ENCODE measurements around the gene BDKRB2.

BDKRB2 gene

GRCh38 chr14:96215452-96216244 is 11.0 kb downstream of the BDKRB2 start:
- H3K4me1 ChIP-seq (ENCODE audit: insufficient read depth, low read length), result no peaks in the 10 kb centered on the region
- H3K9ac ChIP-seq (ENCODE audit: low read depth, low read length), result no peak overlapping the region
- H3K27ac ChIP-seq (ENCODE audit: low read depth, low read length), result no peak overlapping the region
- no peak overlapping the region for H3K4me3 ChIP-seq (ENCODE audit: low read length)
- 91% methylated on average over 7 of the region's 7 CpGs for whole genome bisulfite sequencing
- H3K9me3 ChIP-seq (ENCODE audit: insufficient read depth, low read depth, low read length), result no peaks in the 10 kb centered on the region
- no peaks in the 10 kb centered on the region for H3K27me3 ChIP-seq (ENCODE audit: insufficient read depth, low read length)
- no peaks in the 10 kb centered on the region for H3K36me3 ChIP-seq (ENCODE audit: insufficient read depth, low read length)

GRCh38 chr14:96216627-96217026 is 12.0 kb downstream of the BDKRB2 start:
- no peak overlapping the region for H3K4me3 ChIP-seq (ENCODE audit: low read length)
- 83% methylated on average over 1 of the region's 1 CpG for whole genome bisulfite sequencing

GRCh38 chr14:96217376-96217913 is 12.8 kb downstream of the BDKRB2 start:
- Histone ChIP-seq H3K9me3 (ENCODE audit: insufficient read depth, low read depth, low read length) (no peaks in the 10 kb centered on the region), H3K27me3 (ENCODE audit: insufficient read depth, low read length) (no peaks in the 10 kb centered on the region), H3K27ac (ENCODE audit: low read depth, low read length) (no peak overlapping the region), H3K9ac (ENCODE audit: low read depth, low read length) (no peak overlapping the region), H3K4me3 (ENCODE audit: low read length) (no peak overlapping the region), H3K4me1 (ENCODE audit: insufficient read depth, low read length) (no peaks in the 10 kb centered on the region), H3K36me3 (ENCODE audit: insufficient read depth, low read length) (no peaks in the 10 kb centered on the region)
- WGBS, result 88% methylated on average over 8 of the region's 8 CpGs

More at GRCh38 chr14:96216627-96217026, 12.0 kb downstream of the BDKRB2 start:
- Histone ChIP-seq H3K4me1 (ENCODE audit: insufficient read depth, low read length) (no peaks in the 10 kb centered on the region), H3K9ac (ENCODE audit: low read depth, low read length) (no peak overlapping the region), H3K27ac (ENCODE audit: low read depth, low read length) (no peak overlapping the region), H3K27me3 (ENCODE audit: insufficient read depth, low read length) (no peaks in the 10 kb centered on the region), H3K9me3 (ENCODE audit: insufficient read depth, low read depth, low read length) (no peaks in the 10 kb centered on the region), H3K36me3 (ENCODE audit: insufficient read depth, low read length) (no peaks in the 10 kb centered on the region)

GRCh38 chr14:96221109-96221650 is 16.5 kb downstream of the BDKRB2 start:
- no peak overlapping the region for H3K9ac ChIP-seq (ENCODE audit: low read depth, low read length)
- H3K9me3 ChIP-seq (ENCODE audit: insufficient read depth, low read depth, low read length), result no peaks in the 10 kb centered on the region
- no peaks in the 10 kb centered on the region for H3K27me3 ChIP-seq (ENCODE audit: insufficient read depth, low read length)
- no peak overlapping the region for H3K27ac ChIP-seq (ENCODE audit: low read depth, low read length)
- no peaks in the 10 kb centered on the region for H3K4me1 ChIP-seq (ENCODE audit: insufficient read depth, low read length)
- 94% methylated on average over 7 of the region's 7 CpGs for WGBS
- no peaks in the 10 kb centered on the region for H3K36me3 ChIP-seq (ENCODE audit: insufficient read depth, low read length)
- H3K4me3 ChIP-seq (ENCODE audit: low read length), result no peak overlapping the region

GRCh38 chr14:96221841-96222240 is 17.2 kb downstream of the BDKRB2 start:
- H3K27ac ChIP-seq (ENCODE audit: low read depth, low read length), result no peak overlapping the region
- WGBS, result 95% methylated on average over 8 of the region's 8 CpGs
- no peaks in the 10 kb centered on the region for H3K36me3 ChIP-seq (ENCODE audit: insufficient read depth, low read length)
- no peak overlapping the region for H3K9ac ChIP-seq (ENCODE audit: low read depth, low read length)
- H3K4me3 ChIP-seq (ENCODE audit: low read length), result no peak overlapping the region
- H3K27me3 ChIP-seq (ENCODE audit: insufficient read depth, low read length), result no peaks in the 10 kb centered on the region
- H3K9me3 ChIP-seq (ENCODE audit: insufficient read depth, low read depth, low read length), result no peaks in the 10 kb centered on the region
- H3K4me1 ChIP-seq (ENCODE audit: insufficient read depth, low read length), result no peaks in the 10 kb centered on the region

GRCh38 chr14:96224480-96225096 is 19.9 kb downstream of the BDKRB2 start:
- WGBS, result 90% methylated on average over 8 of the region's 8 CpGs
- H3K9ac ChIP-seq (ENCODE audit: low read depth, low read length), result no peak overlapping the region
- no peaks in the 10 kb centered on the region for H3K4me1 ChIP-seq (ENCODE audit: insufficient read depth, low read length)
- H3K36me3 ChIP-seq (ENCODE audit: insufficient read depth, low read length), result no peaks in the 10 kb centered on the region
- no peaks in the 10 kb centered on the region for H3K9me3 ChIP-seq (ENCODE audit: insufficient read depth, low read depth, low read length)
- H3K27ac ChIP-seq (ENCODE audit: low read depth, low read length), result no peak overlapping the region
- H3K27me3 ChIP-seq (ENCODE audit: insufficient read depth, low read length), result no peaks in the 10 kb centered on the region
- H3K4me3 ChIP-seq (ENCODE audit: low read length), result no peak overlapping the region

GRCh38 chr14:96225213-96225612 is 20.6 kb downstream of the BDKRB2 start:
- 90% methylated on average over 5 of the region's 5 CpGs for WGBS
- H3K27me3 ChIP-seq (ENCODE audit: insufficient read depth, low read length), result no peaks in the 10 kb centered on the region
- H3K4me1 ChIP-seq (ENCODE audit: insufficient read depth, low read length), result no peaks in the 10 kb centered on the region
- H3K36me3 ChIP-seq (ENCODE audit: insufficient read depth, low read length), result no peaks in the 10 kb centered on the region
- no peaks in the 10 kb centered on the region for H3K9me3 ChIP-seq (ENCODE audit: insufficient read depth, low read depth, low read length)
- H3K4me3 ChIP-seq (ENCODE audit: low read length), result no peak overlapping the region
- no peak overlapping the region for H3K27ac ChIP-seq (ENCODE audit: low read depth, low read length)
- no peak overlapping the region for H3K9ac ChIP-seq (ENCODE audit: low read depth, low read length)

- no peaks in the 10 kb centered on the region for H3K36me3 ChIP-seq (ENCODE audit: insufficient read depth, low read length)
- 49% methylated on average over 5 of the region's 5 CpGs for WGBS
- H3K27me3 ChIP-seq (ENCODE audit: insufficient read depth, low read length), result no peaks in the 10 kb centered on the region
- no peak overlapping the region for H3K9ac ChIP-seq (ENCODE audit: low read depth, low read length)
- no peak overlapping the region for H3K27ac ChIP-seq (ENCODE audit: low read depth, low read length)
- H3K4me1 ChIP-seq (ENCODE audit: insufficient read depth, low read length), result no peaks in the 10 kb centered on the region
- H3K9me3 ChIP-seq (ENCODE audit: insufficient read depth, low read depth, low read length), result no peaks in the 10 kb centered on the region
- no peak overlapping the region for H3K4me3 ChIP-seq (ENCODE audit: low read length)
These were observed 21.1 kb downstream of the BDKRB2 start for GRCh38 chr14:96225745-96226151.

GRCh38 chr14:96227428-96227827 is 22.8 kb downstream of the BDKRB2 start:
- 83% methylated on average over 7 of the region's 7 CpGs for WGBS
- no peak overlapping the region for H3K27ac ChIP-seq (ENCODE audit: low read depth, low read length)
- H3K9me3 ChIP-seq (ENCODE audit: insufficient read depth, low read depth, low read length), result no peaks in the 10 kb centered on the region
- no peak overlapping the region for H3K4me3 ChIP-seq (ENCODE audit: low read length)
- H3K9ac ChIP-seq (ENCODE audit: low read depth, low read length), result no peak overlapping the region
- no peaks in the 10 kb centered on the region for H3K27me3 ChIP-seq (ENCODE audit: insufficient read depth, low read length)
- no peaks in the 10 kb centered on the region for H3K36me3 ChIP-seq (ENCODE audit: insufficient read depth, low read length)
- no peaks in the 10 kb centered on the region for H3K4me1 ChIP-seq (ENCODE audit: insufficient read depth, low read length)

- Histone ChIP-seq H3K27ac (ENCODE audit: low read depth, low read length) (no peak overlapping the region), H3K36me3 (ENCODE audit: insufficient read depth, low read length) (no peaks in the 10 kb centered on the region), H3K9me3 (ENCODE audit: insufficient read depth, low read depth, low read length) (no peaks in the 10 kb centered on the region), H3K9ac (ENCODE audit: low read depth, low read length) (no peak overlapping the region), H3K4me1 (ENCODE audit: insufficient read depth, low read length) (no peaks in the 10 kb centered on the region), H3K27me3 (ENCODE audit: insufficient read depth, low read length) (no peaks in the 10 kb centered on the region), H3K4me3 (ENCODE audit: low read length) (no peak overlapping the region)
- 88% methylated on average over 6 of the region's 6 CpGs for WGBS
These were observed 24.7 kb downstream of the BDKRB2 start for GRCh38 chr14:96229315-96229714.

GRCh38 chr14:96231056-96231455 is 26.4 kb downstream of the BDKRB2 start:
- Histone ChIP-seq H3K9me3 (ENCODE audit: insufficient read depth, low read depth, low read length) (no peaks in the 10 kb centered on the region), H3K4me3 (ENCODE audit: low read length) (no peak overlapping the region), H3K9ac (ENCODE audit: low read depth, low read length) (no peak overlapping the region), H3K4me1 (ENCODE audit: insufficient read depth, low read length) (peaks cover 6% of the 10 kb centered on the region; the same call in 1 of the 2 replicates), H3K27me3 (ENCODE audit: insufficient read depth, low read length) (no peaks in the 10 kb centered on the region), H3K27ac (ENCODE audit: low read depth, low read length) (no peak overlapping the region), H3K36me3 (ENCODE audit: insufficient read depth, low read length) (no peaks in the 10 kb centered on the region)
- whole genome bisulfite sequencing, result 96% methylated on average over 4 of the region's 4 CpGs
